ENCODE results near the gene ITPKB. TPM values are rescaled to one million over a fixed set of nuclear protein-coding genes. Genes with fewer than 3 reads are reported as not detected.

ITPKB gene
- total and polyA plus RNA-seq, 8 donors = 25.0 to 38.7 (median 32.6) TPM

- Histone ChIP-seq H3K36me3 (no peaks in the 10 kb centered on the region), H3K4me3 (peak overlapping the region in 1 of 2 donors; percentile 47), H3K27me3 (no peaks in the 10 kb centered on the region), H3K27ac (peak overlapping the region; percentile 81 to 97), H3K9me3 (no peaks in the 10 kb centered on the region), H3K4me1 (peaks cover 24 to 90% of the 10 kb centered on the region in 2 donors)
- DNase-seq (no peak), ATAC-seq (no peak)
- TF ChIP-seq CTCF (IDR thresholded peaks at IDR 0.05) = no peak
- intact Hi-C loops (cut with DNase I) = no loop called here
These were observed 59.8 kb downstream of the ITPKB start for GRCh38 chr1:226679262-226679661.

- Histone ChIP-seq H3K4me1 (peaks cover 24 to 91% of the 10 kb centered on the region in 2 donors), H3K27me3 (no peaks in the 10 kb centered on the region), H3K9me3 (no peaks in the 10 kb centered on the region), H3K27ac (peak overlapping the region; percentile 81 to 97), H3K36me3 (no peaks in the 10 kb centered on the region), H3K4me3 (no peak overlapping the region)
- intact Hi-C loops (cut with DNase I) = no loop called here
- no peak for TF ChIP-seq CTCF (IDR thresholded peaks at IDR 0.05)
- ATAC-seq (no peak), DNase-seq (no peak)
These were observed 60.4 kb downstream of the ITPKB start for GRCh38 chr1:226678701-226679100.

GRCh38 chr1:226678251-226678650 lies 60.8 kb downstream of the ITPKB start:
- intact Hi-C loops (cut with DNase I) = no loop called here
- H3K27ac ChIP-seq = peak overlapping the region in 1 of 2 donors; percentile 97

GRCh38 chr1:226677027-226678020 lies 61.8 kb downstream of the ITPKB start:
- peaks cover 24 to 89% of the 10 kb centered on the region in 2 donors for H3K4me1 ChIP-seq
- no peak overlapping the region for H3K4me3 ChIP-seq
- H3K27me3 ChIP-seq = no peaks in the 10 kb centered on the region
- peak in 1 of 4 donors; percentile 66 for DNase-seq
- peak; percentile 27 for ATAC-seq
- H3K9me3 ChIP-seq = no peaks in the 10 kb centered on the region
- intact Hi-C loops (cut with DNase I) = no loop called here
- no peak for TF ChIP-seq CTCF (IDR thresholded peaks at IDR 0.05)
- H3K27ac ChIP-seq = peak overlapping the region; percentile 65 to 97
- no peaks in the 10 kb centered on the region for H3K36me3 ChIP-seq

More at GRCh38 chr1:226678251-226678650, 60.8 kb downstream of the ITPKB start:
- Histone ChIP-seq H3K36me3 (no peaks in the 10 kb centered on the region), H3K4me3 (no peak overlapping the region), H3K9me3 (no peaks in the 10 kb centered on the region), H3K27me3 (no peaks in the 10 kb centered on the region), H3K4me1 (peaks cover 24 to 91% of the 10 kb centered on the region in 2 donors)
- TF ChIP-seq CTCF (IDR thresholded peaks at IDR 0.05) = no peak
- ATAC-seq (no peak), DNase-seq (no peak)

- Histone ChIP-seq H3K27ac (peak overlapping the region; percentile 65 to 97), H3K4me1 (peaks cover 28 to 96% of the 10 kb centered on the region in 2 donors), H3K9me3 (no peaks in the 10 kb centered on the region), H3K27me3 (no peaks in the 10 kb centered on the region), H3K36me3 (no peaks in the 10 kb centered on the region), H3K4me3 (no peak overlapping the region)
- no peak for TF ChIP-seq CTCF (IDR thresholded peaks at IDR 0.05)
- DNase-seq (no peak), ATAC-seq (no peak)
- intact Hi-C loops (cut with DNase I) = no loop called here
These were observed 62.7 kb downstream of the ITPKB start for GRCh38 chr1:226676381-226676780.

Measured in left lung (tissue), 10 donors.